ENCODE measurements around the gene CHCT1. TPM values are rescaled to one million over a fixed set of nuclear protein-coding genes. Genes with fewer than 3 reads are reported as not detected.
"Not testable (repeated sequence)": the region's sequence is repeated elsewhere in the genome, so short reads cannot be mapped to it uniquely, and the experiment has no call there.

CHCT1 gene
- total RNA-seq, 1 experiment from 2014 or later = not detected

DNA sequence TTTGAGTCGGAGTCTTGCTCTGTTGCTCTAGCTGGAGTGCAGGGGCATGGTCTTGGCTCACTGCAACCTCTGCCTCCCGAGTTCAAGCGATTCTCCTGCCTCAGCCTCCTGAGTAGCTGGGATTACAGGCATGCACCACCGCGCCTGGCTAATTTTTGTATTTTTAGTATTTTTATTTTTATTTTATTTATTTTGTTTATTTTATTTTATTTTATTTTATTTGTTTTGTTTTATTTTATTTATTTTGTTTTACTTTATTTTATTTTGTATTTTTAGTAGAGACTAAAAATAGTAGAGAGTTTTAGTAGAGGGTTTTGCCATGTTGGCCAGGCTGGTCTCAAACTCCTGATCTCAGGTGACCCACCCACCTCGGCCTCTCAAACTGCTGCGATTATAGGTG is 2.4 kb upstream of the CHCT1 start:
- H3K4me3 ChIP-seq (ENCODE audit: low read length); POLR2A ChIA-PET (ENCODE audit: unreplicated experiment); H3K79me2 ChIP-seq (ENCODE audit: low read length); H3K36me3 ChIP-seq (ENCODE audit: low read depth, low read length); H3K27ac ChIP-seq (ENCODE audit: low read length); ATAC-seq; intact Hi-C loops (cut with micrococcal nuclease); H3F3A ChIP-seq (ENCODE audit: low read length, unreplicated experiment); H2AFZ ChIP-seq (ENCODE audit: low read length); H3K27me3 ChIP-seq (ENCODE audit: low read length); H4K20me1 ChIP-seq (ENCODE audit: low read length); DNase-seq; H3K9ac ChIP-seq (ENCODE audit: low read length); BruUV-seq (replicated peaks); CTCF ChIA-PET; H3K4me2 ChIP-seq (ENCODE audit: low read length); H3K9me3 ChIP-seq (ENCODE audit: low read length); H3K4me1 ChIP-seq (ENCODE audit: insufficient read depth, low read length); H3K9me2 ChIP-seq (replicated peaks; ENCODE audit: low read length): not testable (repeated sequence)

DNA sequence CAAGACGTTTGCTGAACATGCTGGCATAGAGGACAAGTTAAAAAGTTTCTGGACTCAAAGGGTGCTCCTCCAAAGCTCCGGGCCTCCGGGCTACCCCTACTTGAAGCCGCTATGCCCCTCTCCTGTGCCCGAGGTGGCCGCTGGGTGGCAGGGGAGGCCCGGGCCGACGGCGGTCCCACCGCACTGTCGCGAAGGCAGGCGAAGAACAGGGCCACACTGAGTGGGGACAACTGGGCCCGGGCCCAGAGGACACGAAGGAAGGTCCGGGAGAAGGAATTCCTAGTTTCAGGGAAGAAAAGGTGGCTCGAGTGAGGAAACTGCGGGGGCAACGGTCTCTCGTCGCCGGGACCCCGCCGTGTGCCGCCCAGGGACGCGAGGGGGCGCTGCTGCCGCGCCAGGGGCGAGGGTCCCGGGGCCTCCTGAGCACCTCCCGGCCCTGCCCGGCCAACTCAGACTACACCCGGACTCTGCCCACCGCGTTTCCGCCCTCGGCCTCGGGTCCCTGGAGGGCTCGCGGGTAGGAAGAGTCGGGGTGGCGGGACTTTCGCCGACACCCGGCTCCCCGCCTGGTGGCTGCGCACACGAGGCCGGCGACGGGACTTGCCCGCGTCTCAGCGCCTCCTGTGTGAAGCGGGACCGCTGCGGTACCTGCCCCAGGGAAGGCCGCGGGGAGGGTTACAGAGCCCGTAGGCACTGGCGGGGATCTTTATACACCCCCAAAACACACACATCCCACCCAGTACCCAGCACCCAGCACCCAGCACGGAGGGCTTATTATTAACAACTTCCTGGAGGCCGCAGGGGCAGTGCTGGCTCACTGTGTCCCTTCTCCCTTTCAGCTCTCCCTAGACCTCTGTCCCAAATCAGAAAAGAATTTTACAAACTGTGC is 772 bp upstream of the CHCT1 start:
- Histone ChIP-seq H3K36me3 (ENCODE audit: low read depth, low read length) (no peaks in the 10 kb centered on the region), H2AFZ (ENCODE audit: low read length) (peak overlapping the region; percentile 58), H3K27ac (ENCODE audit: low read length) (no peak overlapping the region), H3K9me3 (ENCODE audit: low read length) (no peaks in the 10 kb centered on the region), H3K27me3 (ENCODE audit: low read length) (no peaks in the 10 kb centered on the region), H3K4me1 (ENCODE audit: insufficient read depth, low read length) (no peaks in the 10 kb centered on the region), H4K20me1 (ENCODE audit: low read length) (no peaks in the 10 kb centered on the region), H3F3A (ENCODE audit: low read length, unreplicated experiment) (no peaks in the 10 kb centered on the region), H3K9ac (ENCODE audit: low read length) (no peak overlapping the region), H3K4me2 (ENCODE audit: low read length) (no peak overlapping the region), H3K9me2 (replicated peaks; ENCODE audit: low read length) (no peaks in the 10 kb centered on the region), H3K79me2 (ENCODE audit: low read length) (no peaks in the 10 kb centered on the region), H3K4me3 (ENCODE audit: low read length) (no peak overlapping the region; the same call in 1 of the 2 replicates)
- ATAC-seq (peak; percentile 67), DNase-seq (no peak)
- no TSS peak for BruUV-seq (replicated peaks)
- CTCF ChIA-PET = no interaction called here
- intact Hi-C loops (cut with micrococcal nuclease) = no loop called here
- no peak for TF ChIP-seq EZH2phosphoT487 (IDR thresholded peaks at IDR 0.05; ENCODE audit: borderline replicate concordance, low read length)
- TF ChIP-seq, protein P1, sequence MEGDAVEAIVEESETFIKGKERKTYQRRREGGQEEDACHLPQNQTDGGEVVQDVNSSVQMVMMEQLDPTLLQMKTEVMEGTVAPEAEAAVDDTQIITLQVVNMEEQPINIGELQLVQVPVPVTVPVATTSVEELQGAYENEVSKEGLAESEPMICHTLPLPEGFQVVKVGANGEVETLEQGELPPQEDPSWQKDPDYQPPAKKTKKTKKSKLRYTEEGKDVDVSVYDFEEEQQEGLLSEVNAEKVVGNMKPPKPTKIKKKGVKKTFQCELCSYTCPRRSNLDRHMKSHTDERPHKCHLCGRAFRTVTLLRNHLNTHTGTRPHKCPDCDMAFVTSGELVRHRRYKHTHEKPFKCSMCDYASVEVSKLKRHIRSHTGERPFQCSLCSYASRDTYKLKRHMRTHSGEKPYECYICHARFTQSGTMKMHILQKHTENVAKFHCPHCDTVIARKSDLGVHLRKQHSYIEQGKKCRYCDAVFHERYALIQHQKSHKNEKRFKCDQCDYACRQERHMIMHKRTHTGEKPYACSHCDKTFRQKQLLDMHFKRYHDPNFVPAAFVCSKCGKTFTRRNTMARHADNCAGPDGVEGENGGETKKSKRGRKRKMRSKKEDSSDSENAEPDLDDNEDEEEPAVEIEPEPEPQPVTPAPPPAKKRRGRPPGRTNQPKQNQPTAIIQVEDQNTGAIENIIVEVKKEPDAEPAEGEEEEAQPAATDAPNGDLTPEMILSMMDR (conservative IDR thresholded peaks at IDR 0.05; ENCODE audit: low read depth, low read length) = peak; percentile 57
- POLR2A ChIA-PET (ENCODE audit: unreplicated experiment) = no interaction called here

DNA sequence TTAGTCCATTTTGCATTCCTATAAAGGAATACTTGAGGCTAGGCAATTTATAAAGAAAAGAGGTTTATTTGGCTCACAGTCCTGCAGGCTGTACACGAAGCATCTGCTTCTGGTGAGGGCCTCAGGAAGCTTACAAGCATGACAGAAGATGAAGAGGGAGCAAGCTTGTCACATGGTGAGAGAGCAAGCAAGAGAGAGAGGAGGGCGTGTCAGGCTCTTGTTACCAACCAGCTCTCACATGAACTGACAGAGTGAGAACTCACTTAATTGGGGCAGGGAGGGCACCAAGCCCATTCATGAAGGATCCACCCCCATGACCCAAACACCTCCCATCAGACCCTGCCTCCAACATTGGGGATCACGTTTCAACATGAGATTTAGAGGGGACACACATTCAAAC is 1.6 kb downstream of the CHCT1 start:
- CTCF ChIA-PET = no interaction called here
- TF ChIP-seq EZH2 (IDR thresholded peaks at IDR 0.05; ENCODE audit: low read length, unreplicated experiment) = no peak
- TF ChIP-seq, protein P1 (conservative IDR thresholded peaks at IDR 0.05; ENCODE audit: low read depth, low read length) = no peak
- no peak for TF ChIP-seq EZH2phosphoT487 (IDR thresholded peaks at IDR 0.05; ENCODE audit: borderline replicate concordance, low read length)

More for the DNA sequence above, 1.6 kb downstream of the CHCT1 start:
- Histone ChIP-seq H3F3A (ENCODE audit: low read length, unreplicated experiment) (no peaks in the 10 kb centered on the region), H3K27me3 (ENCODE audit: low read length) (no peaks in the 10 kb centered on the region), H3K4me3 (ENCODE audit: low read length) (no peak overlapping the region), H3K9ac (ENCODE audit: low read length) (no peak overlapping the region), H3K4me1 (ENCODE audit: insufficient read depth, low read length) (no peaks in the 10 kb centered on the region), H3K9me3 (ENCODE audit: low read length) (no peaks in the 10 kb centered on the region), H3K27ac (ENCODE audit: low read length) (no peak overlapping the region), H3K4me2 (ENCODE audit: low read length) (no peak overlapping the region), H3K79me2 (ENCODE audit: low read length) (no peaks in the 10 kb centered on the region), H3K9me2 (replicated peaks; ENCODE audit: low read length) (no peaks in the 10 kb centered on the region), H2AFZ (ENCODE audit: low read length) (no peak overlapping the region), H3K36me3 (ENCODE audit: low read depth, low read length) (no peaks in the 10 kb centered on the region), H4K20me1 (ENCODE audit: low read length) (no peaks in the 10 kb centered on the region)
- POLR2A ChIA-PET (ENCODE audit: unreplicated experiment) = no interaction called here
- intact Hi-C loops (cut with micrococcal nuclease) = no loop called here
- no TSS peak for BruUV-seq (replicated peaks)
- DNase-seq (no peak), ATAC-seq (no peak; the same call in 1 of the 2 replicates)

All from PC-3 (cell line).